ENCODE data around the gene EXD3. TPM values are rescaled to one million over a fixed set of nuclear protein-coding genes. Genes with fewer than 3 reads are reported as not detected.
"Not testable (repeated sequence)": the region's sequence is repeated elsewhere in the genome, so short reads cannot be mapped to it uniquely, and the experiment has no call there.

The EXD3 gene
- polyA plus RNA-seq, 3 donors = 16.0 to 25.3 (median 25.2) TPM

DNA sequence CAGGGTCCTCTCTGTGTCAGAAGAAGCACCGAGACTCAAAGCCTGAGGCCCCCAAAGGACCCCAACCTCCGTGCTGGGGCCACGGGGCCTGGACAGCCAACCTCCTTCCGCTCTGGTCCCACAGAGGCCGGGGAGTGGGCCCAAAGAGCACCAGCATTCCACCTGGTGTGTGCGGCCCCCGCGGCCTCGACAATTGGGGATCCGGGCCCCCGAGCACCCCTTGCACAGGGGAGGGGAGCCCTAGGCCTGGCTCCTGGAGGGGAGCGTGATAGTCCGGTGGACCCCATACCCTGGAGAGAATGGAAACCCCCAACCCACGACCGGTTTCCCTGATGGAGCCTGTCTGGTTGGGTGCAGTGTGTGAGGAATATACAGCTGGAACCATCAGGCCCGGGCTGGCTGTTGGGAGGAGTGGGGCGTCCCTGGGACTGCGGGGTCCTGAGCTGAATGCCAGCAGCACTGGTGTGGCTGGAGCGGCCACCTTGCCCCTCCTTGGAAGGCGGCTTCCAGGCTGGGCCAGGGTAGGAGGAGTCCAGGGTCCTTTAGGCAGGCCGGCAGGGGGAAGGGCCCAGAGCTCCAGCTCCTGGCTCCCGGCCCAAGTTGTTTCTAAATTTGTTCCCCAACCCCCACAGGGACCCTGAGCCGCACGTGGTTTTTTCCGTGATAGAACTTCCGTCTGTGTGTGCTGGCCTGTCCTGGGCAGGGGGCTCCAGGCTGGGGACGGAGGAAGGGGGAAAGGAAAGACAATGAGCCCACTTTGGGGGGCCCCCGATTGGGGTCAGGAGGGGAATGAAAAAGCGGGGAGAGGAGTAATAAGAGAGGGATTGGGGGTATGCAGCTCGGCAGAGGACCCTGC lies 146.3 kb downstream of the EXD3 start:
- no peak for DNase-seq

DNA sequence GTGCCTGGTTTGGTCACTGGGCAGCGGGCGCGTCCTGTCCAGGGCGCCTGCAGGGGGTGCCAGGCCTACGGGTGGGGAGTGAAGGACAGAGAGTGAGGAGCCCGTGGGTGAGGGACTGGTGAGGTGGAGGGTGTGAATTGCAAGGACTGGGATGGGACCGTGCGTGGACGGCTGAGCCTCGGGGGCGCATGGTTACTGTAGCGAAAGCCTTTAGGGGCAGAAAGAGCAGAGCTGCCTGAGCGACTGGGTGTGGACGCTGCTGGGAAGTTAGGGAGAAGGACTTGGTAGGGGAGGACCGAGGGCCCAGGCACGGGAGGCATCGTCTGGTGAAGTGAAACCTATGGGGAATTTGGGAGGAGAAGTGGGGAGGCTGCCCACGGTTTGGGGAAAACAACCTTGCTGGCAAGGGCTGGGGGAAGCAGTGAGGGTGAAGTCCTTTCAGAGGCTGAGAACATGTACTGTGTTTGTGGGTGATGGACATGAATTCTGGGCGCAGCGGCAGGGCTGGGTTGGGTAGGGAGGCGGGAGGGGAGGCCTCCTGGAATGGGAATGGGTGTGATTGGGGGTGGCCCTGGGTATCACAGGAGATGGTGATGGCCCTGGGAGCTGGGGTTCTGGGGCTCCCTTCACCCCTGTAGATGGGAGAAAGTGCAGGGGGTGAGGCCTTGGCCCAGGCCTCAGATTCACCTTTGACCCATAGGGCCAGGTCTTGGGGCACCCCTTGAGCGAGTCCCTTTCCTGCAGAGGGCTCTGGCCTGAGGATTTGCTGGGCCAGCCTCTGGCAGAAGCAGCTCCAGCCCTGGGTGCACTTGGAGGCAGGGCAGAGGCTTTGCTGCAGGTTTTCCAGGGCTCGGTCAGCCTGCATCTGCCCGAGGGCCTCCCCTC lies 147.1 kb downstream of the EXD3 start:
- no peak for DNase-seq

DNA sequence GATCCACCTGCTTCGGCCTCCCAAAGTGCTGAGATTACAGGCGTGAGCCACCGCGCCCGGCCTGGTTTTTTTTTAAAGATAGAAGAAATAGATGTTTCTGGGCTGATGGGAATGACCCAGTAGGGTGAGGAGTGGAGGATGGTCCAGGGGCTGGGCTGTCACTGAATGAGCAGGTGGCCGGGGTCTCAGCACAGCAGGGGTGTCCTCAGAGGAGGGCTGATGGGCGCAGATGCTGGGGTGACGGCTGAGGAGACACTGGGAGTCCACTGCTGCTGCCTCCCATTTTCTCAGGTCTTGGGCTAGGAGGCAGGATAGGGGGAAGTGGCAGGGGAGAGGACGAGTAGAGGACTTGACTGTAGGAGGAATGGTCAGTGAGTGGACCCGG lies 147.8 kb downstream of the EXD3 start:
- DNase-seq = no peak

DNA sequence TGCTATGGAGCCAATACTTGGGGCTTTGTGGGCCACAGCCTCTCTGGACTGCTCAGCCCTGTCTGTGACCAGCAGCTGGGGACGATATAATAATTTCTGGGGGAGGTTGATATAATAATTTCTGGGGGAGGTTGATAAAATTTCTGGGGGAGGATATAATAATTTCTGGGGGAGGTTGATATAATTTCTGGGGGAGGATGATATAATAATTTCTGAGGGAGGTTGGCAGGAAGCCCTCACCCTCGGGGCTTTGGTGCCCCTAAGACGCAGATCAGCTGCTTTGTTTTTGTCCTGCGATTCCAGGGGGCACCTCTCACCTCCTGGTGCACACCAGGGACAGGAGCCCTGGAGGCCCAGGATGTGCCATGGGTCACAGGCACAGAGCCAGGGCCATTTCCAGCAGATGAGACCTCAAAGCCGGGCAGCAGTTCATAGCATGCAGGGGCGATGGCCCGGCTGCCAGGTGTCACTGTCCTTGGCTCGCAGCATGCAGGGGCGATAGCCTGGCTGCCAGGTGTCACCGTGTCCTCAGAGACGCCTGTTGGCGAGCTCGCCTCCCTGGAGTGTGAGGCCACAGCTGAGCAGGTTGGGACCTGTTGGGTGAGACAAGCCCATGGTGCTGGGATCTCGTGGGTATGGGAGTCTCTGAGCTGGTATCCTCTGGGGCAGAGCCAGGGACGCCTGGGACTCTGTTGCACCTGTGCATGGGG lies 149.2 kb downstream of the EXD3 start:
- DNase-seq = no peak

DNA sequence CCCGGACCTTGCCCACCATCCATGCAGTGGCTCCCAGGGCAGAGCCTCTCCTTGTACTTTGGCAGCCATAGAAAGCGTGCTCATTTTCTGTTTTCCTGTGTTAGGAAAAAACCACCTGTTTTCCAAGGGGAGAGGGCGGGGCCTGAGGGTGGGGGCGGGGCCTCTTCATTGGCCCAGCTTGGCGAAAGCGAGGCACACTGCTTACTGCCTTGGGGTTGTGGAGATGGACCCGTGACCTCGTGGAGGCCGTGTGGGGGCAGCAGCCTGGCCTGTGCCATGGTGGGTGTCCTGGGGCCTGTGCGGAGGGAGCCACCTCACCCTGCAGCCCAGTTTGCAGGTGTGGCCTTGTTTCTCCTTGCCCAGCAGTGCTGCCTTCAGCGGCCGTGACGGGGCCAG lies 149.9 kb downstream of the EXD3 start:
- no peak for DNase-seq

DNA sequence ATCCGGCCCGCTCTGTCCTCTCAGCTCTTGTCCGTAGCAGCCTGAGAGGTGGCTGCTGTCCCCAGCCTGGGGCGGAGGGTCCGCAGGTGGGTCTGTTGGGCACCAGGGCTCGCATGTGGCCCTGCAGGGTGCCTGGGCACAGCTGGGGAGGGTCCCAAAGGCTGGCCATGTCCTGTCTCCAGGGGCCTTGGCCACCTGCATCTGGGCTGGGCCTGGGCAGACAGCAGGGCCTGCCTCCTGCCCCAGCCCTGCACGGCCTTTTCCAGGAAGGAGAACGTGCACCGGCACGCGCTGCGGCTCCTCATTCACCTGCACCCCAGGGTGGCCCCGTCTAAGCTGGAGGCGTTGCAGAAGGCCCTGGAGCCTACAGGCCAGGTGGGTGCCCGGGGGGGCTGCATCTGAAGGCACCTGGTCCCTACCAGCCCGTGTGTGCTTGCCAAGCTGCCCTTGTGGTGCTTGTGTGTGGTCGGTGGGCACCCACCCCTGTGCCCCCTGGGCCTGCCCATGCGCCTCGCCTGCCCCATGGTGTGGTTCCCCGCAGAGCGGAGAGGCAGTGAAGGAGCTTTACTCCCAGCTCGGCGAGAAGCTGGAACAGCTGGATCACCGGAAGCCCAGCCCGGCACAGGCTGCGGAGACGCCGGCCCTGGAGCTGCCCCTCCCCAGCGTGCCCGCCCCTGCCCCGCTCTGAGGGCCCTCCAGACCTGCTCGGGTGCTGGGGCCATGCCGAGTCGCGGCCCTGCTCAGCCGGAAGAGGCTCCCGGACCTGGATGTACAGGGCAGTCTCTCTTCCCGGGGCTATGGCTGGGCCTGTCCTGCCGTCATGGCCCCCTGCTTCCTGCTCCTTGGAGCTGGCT lies 150.5 kb downstream of the EXD3 start:
- no peak for DNase-seq

DNA sequence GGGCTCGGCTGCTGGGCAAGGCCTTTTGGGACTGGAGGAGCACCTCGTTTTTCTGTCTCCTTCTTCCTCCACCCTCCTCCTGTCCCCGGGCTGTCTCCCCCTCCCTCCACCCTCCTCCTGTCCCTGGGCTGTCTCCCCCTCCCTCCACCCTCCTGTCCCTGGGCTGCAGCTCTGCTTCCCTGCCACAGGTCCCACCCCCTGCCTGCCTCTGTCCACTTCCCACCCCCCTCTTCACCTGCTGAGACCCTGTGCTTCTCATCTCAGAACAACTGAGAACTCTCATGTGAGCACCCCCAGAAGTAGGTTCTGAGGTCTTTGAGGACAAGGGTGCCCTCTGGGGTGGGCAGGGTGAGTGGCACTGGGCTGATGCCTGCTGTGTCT lies 151.3 kb downstream of the EXD3 start:
- DNase-seq = no peak

DNA sequence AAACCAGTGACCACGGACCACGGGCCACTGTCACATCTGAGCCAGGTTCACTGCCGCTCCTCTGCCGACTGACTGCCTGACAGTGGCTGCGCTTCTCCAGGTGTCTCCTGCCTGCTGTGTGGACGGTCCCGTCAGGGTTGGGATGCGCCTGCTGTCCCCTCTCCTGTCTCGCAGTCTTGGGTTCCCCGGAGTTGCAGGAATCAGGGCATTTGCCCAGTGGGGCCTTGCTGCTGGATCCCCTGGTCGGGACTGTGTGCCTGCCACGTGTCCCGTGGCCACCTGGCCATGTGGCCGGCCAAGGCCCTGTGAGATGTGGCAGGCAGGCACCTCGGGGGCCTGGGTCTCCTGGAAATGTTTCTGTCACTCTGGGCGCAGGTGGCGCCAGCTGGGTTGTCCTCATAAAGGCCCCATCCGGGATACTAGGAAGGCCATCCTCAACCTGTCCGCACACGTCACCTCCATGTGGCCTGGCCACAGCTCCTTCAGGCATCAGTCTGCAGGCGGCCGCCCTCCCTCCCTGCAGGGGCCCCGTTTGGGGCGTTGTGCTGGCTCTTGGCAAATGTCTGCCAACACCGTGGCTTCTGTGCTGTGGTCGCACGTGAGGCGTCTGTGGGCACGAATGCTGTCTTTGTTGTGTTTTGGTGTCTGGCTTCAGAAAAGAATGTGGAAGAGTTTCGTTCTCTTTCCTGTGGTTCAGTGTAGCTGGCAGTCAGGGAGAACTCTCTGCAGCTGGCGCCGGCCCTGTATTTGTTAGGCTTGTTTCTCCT lies 151.8 kb downstream of the EXD3 start:
- no peak for DNase-seq

DNA sequence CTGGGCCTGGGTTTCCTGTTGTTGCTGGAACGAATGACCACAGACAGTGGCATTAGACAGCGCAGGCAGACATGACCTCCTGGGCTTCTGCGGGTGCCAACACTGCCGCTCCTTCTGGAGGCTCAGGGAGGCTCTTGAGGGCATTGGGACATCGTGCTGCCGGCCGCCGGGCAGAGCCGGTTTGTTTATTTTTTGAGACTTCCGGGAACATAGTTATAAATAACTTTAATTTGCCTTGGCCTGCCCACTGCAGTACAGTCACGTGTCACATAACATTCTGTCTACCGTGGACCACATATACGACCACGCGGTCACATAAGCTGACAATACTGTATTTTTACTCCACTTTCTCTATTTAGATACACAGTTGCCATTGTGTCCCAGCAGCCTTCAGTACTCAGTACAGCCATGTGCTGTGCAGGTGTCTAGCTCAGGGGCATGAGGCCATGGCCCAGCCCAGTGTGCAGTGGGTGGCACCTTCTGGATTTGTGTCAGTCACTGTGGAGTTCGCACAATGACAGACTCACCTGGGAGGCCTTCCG lies 153.7 kb downstream of the EXD3 start:
- DNase-seq = no peak

DNA sequence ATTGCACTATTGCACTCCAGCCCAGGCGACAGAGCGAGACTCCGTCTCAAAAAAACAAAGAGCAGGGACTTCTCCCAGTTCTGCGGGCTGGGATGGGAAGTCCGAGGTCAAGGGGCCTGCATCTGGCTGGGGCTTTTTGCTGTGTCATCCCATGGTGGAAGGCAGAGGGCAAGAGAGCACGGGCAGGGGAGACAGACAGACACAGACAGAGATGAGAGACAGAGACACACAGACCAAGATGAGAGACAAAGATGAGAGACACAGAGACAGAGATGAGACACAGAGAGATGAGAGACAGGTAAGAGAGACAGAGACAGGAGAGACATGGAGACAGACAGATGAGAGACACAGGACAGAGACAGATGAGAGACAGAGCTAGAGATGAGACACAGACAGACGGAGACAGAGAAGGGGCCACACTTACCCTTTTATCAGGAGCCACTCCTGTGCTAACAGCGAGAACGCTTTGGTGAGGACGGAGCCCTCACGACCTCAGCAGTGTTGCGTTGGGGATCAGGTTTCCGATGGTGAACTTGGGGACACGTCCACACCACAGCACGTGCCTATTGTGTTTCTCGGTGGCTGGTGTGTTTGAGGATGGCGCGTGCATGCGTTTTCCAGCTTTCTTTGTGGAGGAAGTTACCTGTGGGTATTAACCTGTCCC lies 154.3 kb downstream of the EXD3 start:
- no peak for DNase-seq

DNA sequence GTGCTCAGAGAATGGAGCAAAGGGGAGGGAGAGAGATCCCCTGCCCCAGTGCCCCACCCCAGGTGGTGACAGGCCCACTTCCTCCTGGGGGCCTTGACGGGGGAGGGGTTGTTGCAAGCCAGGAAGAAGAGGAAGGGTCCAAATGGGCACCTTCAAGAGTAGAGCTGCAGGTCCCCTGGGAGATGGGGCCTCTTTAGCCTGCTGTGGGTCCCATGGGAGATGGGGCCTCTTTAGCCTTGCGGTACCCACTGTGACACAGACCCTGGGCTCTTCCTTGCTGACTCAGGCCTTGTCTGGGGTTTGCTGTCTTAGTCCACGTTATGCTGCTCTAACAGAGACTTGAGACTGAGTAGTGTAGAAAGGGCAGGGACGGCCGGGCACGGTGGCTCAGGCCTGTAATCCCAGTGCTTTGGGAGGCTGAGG lies 155.0 kb downstream of the EXD3 start:
- no peak for DNase-seq

DNA sequence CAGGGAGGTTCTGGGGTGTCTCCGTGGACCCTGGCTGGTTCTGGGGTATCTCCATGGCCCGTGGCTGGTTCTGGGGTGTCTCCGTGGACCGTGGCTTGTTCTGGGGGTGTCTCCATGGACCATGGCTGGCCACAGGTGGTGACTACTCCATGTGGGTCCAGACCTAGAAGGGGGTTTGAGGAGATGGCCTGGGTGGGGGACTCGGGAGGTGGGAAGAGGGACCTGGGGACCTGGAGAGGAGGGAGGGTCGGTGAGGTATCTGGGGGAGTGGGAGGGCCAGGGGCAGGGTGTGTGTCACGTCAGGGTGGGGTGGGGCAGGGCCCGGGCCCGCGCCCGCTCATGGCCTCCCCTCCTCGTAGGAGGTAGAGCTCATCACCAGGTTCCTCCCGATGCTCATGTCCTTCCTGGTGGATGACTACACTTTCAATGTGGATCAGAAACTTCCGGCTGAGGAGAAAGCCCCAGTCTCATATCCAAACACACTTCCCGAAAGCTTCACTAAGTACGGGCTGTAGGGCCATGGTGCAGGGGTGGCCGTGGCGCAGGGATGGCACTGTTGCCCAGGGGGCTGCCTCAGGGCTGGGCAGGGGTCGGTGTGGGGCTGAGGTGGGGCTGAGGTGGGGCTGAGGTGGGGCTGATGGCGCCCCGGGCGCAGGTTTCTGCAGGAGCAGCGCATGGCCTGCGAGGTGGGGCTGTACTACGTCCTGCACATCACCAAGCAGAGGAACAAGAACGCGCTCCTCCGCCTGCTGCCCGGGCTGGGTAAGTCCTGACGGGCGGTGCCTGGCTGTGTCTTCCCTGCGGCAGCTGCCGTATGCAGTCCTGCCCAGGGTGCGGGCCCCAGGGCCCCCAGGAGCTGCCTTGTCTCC lies 156.1 kb downstream of the EXD3 start:
- DNase-seq = no peak

DNA sequence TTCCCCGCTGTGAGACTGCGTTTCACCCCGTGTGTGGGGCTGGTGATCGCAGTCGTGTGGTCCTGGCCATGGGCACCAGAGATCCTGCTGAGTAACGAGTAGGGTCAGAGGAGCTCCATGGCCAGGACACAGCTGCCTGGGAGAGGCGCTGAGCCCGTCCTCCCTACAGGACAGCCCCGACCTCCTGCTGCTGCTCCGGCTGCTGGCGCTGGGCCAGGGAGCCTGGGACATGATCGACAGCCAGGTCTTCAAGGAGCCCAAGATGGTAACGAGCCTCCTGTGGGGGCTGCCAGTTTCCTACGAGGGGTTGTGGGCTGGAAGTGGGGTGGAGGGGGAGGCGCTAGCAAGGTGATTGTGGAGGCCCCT lies 156.8 kb downstream of the EXD3 start:
- no peak for DNase-seq

DNA sequence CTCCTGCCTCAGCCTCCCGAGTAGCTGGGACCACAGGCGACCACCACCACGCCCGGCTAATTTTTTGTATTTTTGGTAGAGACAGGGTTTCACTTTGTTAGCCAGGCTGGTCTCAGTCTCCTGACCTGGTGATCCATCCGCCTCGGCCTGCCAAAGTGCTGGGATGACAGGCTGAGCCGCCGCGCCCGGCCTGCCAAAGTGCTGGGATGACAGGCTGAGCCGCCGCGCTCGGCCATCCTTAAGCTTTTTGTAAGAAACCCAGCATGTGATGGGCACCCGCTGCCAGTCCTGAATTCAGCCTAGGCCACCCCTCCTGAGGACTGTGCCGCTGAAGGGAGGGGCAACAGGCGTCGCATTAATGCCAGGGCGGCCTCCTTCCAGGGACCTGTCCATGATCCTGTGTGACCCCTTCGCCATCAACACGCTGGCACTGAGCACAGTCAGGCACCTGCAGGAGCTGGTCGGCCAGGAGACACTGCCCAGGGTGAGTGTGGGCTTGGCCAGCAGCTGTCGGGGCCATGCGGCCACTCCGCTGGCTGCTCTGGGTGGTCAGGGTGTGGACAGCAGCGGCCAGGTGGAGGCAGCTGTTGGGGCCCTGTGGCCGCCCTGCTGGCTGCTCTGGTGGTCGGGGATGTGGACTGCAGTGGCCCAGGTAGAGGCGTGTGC lies 157.3 kb downstream of the EXD3 start:
- no peak for DNase-seq

DNA sequence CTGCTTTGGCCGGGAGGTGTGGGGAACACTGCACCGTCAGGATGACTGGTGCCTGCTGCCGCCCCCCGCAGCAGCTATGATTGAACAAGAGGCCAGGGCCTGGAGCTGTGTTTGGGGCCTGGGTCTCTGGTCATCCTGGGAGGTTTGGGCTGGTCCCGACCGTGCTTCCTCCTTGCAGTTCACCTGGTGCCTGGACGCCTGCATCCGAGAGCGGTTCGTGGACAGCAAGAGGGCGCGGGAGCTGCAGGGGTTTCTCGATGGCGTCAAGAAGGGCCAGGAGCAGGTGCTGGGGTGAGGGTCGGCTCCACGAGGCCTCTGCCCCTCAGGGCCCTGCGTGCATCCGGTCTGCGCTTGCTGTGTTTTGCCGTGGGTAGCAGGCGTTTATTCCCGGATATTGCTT lies 158.9 kb downstream of the EXD3 start:
- DNase-seq = no peak

DNA sequence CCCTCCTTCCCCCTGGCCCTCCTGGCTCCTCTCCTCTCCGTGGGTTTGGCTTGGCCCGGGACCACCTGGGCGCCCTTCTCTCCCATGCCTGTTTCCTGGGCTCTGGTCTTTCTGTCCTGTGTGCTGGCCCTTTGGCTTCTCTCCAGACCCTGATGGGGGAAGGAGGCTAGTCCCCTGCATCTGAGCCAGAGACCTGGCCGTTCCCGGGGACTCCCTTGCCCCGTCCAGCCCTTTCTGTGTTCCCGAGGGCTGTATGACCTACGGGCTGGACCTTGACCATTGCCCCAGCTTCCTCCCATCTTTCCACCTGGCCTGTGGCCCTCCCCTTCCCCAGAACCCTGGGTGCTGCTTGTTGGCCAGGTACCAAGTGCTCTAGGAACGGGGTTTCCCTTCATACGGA lies 159.5 kb downstream of the EXD3 start:
- DNase-seq = no peak

DNA sequence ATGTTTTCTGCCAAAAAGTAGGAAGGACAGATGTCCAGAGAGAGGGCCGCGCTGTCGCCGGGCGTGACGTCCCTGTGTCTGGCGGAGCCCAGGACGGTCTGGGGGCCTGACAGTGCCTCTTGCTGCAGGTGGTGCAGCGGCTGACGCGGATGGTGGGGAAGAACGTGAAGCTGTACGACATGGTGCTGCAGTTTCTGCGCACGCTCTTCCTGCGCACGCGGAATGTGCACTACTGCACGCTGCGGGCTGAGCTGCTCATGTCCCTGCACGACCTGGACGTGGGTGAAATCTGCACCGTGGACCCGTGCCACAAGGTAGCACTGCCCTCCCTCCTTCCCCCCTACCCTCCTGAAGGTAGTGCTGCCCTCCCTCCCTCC lies 160.1 kb downstream of the EXD3 start:
- no peak for DNase-seq

DNA sequence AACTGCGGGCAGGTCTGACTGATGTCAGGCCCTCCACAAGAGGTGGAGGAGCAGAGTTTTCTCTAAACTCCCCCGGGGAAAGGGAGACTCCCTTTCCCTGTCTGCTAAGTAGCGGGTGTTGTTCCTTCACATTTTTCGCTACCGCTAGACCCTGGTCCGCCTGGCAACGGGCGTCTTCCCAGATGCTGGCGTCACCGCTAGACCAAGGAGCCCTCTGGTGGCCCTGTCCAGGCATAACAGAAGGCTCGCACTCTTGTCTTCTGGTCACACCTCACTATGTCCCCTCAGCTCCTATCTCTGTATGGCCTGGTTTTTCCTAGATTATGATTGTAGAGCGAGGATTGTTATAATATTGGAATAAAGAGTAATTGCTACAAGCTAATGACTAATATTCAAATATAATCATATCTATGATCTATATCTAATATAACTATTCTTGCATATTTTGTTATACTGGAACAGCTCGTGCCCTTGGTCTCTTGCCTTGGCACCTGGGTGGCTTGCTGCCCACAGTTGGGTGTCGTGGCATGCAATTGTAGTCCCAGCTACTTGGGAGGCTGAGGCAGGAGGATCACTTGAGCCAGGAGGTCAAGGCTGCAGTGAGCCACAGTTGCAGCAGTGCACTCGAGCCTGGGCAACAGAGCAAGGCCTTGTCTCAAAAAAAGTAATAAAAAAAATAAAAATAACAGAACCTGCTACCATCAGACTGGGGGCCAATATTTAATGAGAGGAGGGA lies 160.6 kb downstream of the EXD3 start:
- not testable (repeated sequence) for DNase-seq

Data from renal pelvis (tissue), 4 donors.